Measurements from ENCODE around the gene STIM2.

- TF ChIP-seq CTCF (IDR thresholded peaks at IDR 0.05): no peak
- TF ChIP-seq POLR2AphosphoS5 (IDR thresholded peaks at IDR 0.05): no peak
Observed at GRCh38 chr4:26815199-26815598, 45.4 kb upstream of the STIM2 start.

All from prostate gland (tissue), 2 donors.